Activated CD4-positive, CD25-positive, alpha-beta regulatory T cell (primary cell): ENCODE data around the gene NPC1.
"Not testable (repeated sequence)": the region's sequence is repeated elsewhere in the genome, so short reads cannot be mapped to it uniquely, and the experiment has no call there.

Experiments
- DNase-seq, 4 experiments: peaks; one replicate each; lab custom pipeline; 2025; lab: John Stamatoyannopoulos, UW

NPC1 gene

GRCh38 chr18:23586249-23587196, at the start of gene NPC1:
NPC1 (minus strand) TSS chr18:23586506; CDS start chr18:23586343, 163 bp downstream.
- DNase-seq = peak; percentile 84 to 86 (median 85)

- no peak for DNase-seq
Measured at GRCh38 chr18:23636071-23636399, 49.7 kb upstream of the NPC1 start.

- no peak for DNase-seq
Measured at GRCh38 chr18:23635283-23636070, 49.2 kb upstream of the NPC1 start.

- no peak for DNase-seq
Measured at GRCh38 chr18:23634692-23635091, 48.4 kb upstream of the NPC1 start.

- DNase-seq = no peak
Measured at GRCh38 chr18:23632615-23633014, 46.3 kb upstream of the NPC1 start.

GRCh38 chr18:23631746-23632145, 45.4 kb upstream of the NPC1 start:
- DNase-seq = no peak

- no peak for DNase-seq
Measured at GRCh38 chr18:23631312-23631711, 45.0 kb upstream of the NPC1 start.

- DNase-seq = no peak
Measured at GRCh38 chr18:23629444-23629946, 43.2 kb upstream of the NPC1 start.

GRCh38 chr18:23627970-23628369, 41.7 kb upstream of the NPC1 start:
- no peak for DNase-seq

GRCh38 chr18:23627321-23627720, 41.0 kb upstream of the NPC1 start:
- DNase-seq = no peak

GRCh38 chr18:23626451-23627279, 40.4 kb upstream of the NPC1 start:
- no peak for DNase-seq

- DNase-seq = no peak
Measured at GRCh38 chr18:23623040-23623439, 36.7 kb upstream of the NPC1 start.

- no peak for DNase-seq
Measured at GRCh38 chr18:23619388-23619881, 33.1 kb upstream of the NPC1 start.

- no peak for DNase-seq
Measured at GRCh38 chr18:23618862-23619387, 32.6 kb upstream of the NPC1 start.

GRCh38 chr18:23617412-23618014, 31.2 kb upstream of the NPC1 start:
- no peak for DNase-seq

GRCh38 chr18:23616258-23616657, 30.0 kb upstream of the NPC1 start:
- no peak for DNase-seq

- DNase-seq = no peak
Measured at GRCh38 chr18:23614891-23615290, 28.6 kb upstream of the NPC1 start.

- no peak for DNase-seq
Measured at GRCh38 chr18:23614413-23614812, 28.1 kb upstream of the NPC1 start.

GRCh38 chr18:23613091-23613475, 26.8 kb upstream of the NPC1 start:
- DNase-seq = not testable (repeated sequence)

- DNase-seq = no peak
Measured at GRCh38 chr18:23612434-23613090, 26.3 kb upstream of the NPC1 start.
